Measurements from ENCODE around the gene ISOC2. TPM values are rescaled to one million over a fixed set of nuclear protein-coding genes. Genes with fewer than 3 reads are reported as not detected.
"Not testable (repeated sequence)": the region's sequence is repeated elsewhere in the genome, so short reads cannot be mapped to it uniquely, and the experiment has no call there.

Gene ISOC2
- total and polyA plus RNA-seq, 9 of the 15 experiments (the other 6 are each of a cell fraction or from before 2014, with no cell fraction given) = 1.2 to 229 (median 58.3) TPM

GRCh38 chr19:55448175-55448490 lies 13.3 kb downstream of the ISOC2 start:
- BruUV-seq (replicated peaks); H3K79me2 ChIP-seq (ENCODE audit: control insufficient read depth, insufficient read depth, low read length); H3K9me3 ChIP-seq (replicated peaks; ENCODE audit: control insufficient read depth, insufficient read depth, low read depth, low read length); H3K36me3 ChIP-seq (ENCODE audit: control insufficient read depth, insufficient read depth, low read length); H4K20me1 ChIP-seq (replicated peaks; ENCODE audit: control insufficient read depth, insufficient read depth, low read length); CTCF ChIA-PET (ENCODE audit: low intra/inter-chr PET ratio); DNase-seq (ENCODE audit: extremely low read depth in 1 of 4, low spot score in 3 of 4); H3K9me1 ChIP-seq (ENCODE audit: control insufficient read depth, insufficient read depth, low read length); intact Hi-C loops (cut with micrococcal nuclease); H3K4me3 ChIP-seq; ATAC-seq; FAIRE-seq; H3K27ac ChIP-seq (ENCODE audit: extremely low read depth, low read depth, low read length): not testable (repeated sequence)
- Histone ChIP-seq H2AFZ (ENCODE audit: low read depth, low read length) (peak overlapping the region; percentile 44; the same call in 1 of the 2 replicates), H3K4me1 (replicated peaks in 1 of 2; ENCODE audit: control insufficient read depth in 2 of 2, insufficient read depth in 2 of 2, low read length in 2 of 2) (peaks cover 11 to 62% of the 10 kb centered on the region in 2 experiments), H3K27me3 (ENCODE audit: control insufficient read depth in 2 of 2, insufficient read depth in 2 of 2, low read length in 2 of 2) (peaks cover 6 to 37% of the 10 kb centered on the region in 2 experiments), H3K4me2 (ENCODE audit: insufficient read depth, low read length) (peak overlapping the region; percentile 24; the same call in 1 of the 2 replicates), H3K9ac (ENCODE audit: insufficient read depth in 1 of 2, low read depth in 2 of 2, low read length in 2 of 2) (peak overlapping the region in 1 of 2 experiments; percentile 83; a peak in 1 of 4 replicates)
- POLR2A ChIA-PET = interaction anchor here (1.0 kb wide), 1 partner anchor 41 kb away, joined by 3 read pairs; the partner anchor contains the start of gene UBE2S
- TF ChIP-seq CHD4 (IDR thresholded peaks at IDR 0.05; ENCODE audit: insufficient read depth, insufficient replicate concordance, low read depth, low read length, poor library complexity, severe bottlenecking) = peak; percentile 19
- peak; percentile 58 for TF ChIP-seq PHF20 (IDR thresholded peaks at IDR 0.05; ENCODE audit: partially characterized antibody)
- peak; percentile 73; the same call in 1 of the 2 replicates for TF ChIP-seq ADNP (tag; IDR thresholded peaks at IDR 0.05)
- peak; percentile 57; the same call in 1 of the 2 replicates for TF ChIP-seq CBX1 (IDR thresholded peaks at IDR 0.05; ENCODE audit: low read depth)
- TF ChIP-seq ZNF740 (CRISPR knock-in tag; IDR thresholded peaks at IDR 0.05) = peak; percentile 88
- TF ChIP-seq ZNF740 (tag; IDR thresholded peaks at IDR 0.05) = peak in 1 of 2 experiments; percentile 17; a peak in 1 of 4 replicates
- TF ChIP-seq SP1 (CRISPR knock-in tag; IDR thresholded peaks at IDR 0.05) = 0 out of 2 replicates have a peak, but pooled peaks have one; percentile 6
- 37% methylated on average over 2 of the region's 5 CpGs for WGBS (ENCODE audit: insufficient coverage, low coverage, missing lambda C conversion rate)
- in situ Hi-C loops (cut with MboI) = loop anchor here (25.0 kb wide), 1 partner anchor 786 kb away; the partner anchor contains the start of gene LILRB4
